NCI-H1694 (cell line): ENCODE measurements around the gene MYPOP.
A peak's percentile ranks its signal among the peaks of the same experiment; 100 is the strongest.
"Not testable (repeated sequence)": the region's sequence is repeated elsewhere in the genome, so short reads cannot be mapped to it uniquely, and the experiment has no call there.

Experiments used
- DNase-seq: peaks from one replicate; lab custom pipeline; 2025; lab: John Stamatoyannopoulos, UW

Gene MYPOP

DNA sequence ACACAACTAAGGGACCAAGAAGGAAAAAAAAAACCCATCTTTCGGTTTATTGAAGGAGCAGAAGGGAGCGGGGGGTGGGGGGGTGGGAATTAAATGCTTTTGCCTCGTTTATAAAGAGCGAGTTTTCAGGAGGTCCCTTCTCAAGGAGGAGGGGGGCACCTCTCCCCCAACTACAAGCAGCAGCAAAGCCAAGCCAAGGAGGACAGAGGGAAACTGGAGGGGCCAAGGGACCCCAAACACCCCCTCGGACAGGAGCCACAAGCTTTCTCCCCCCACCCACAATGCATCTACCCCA, 18.9 kb downstream of the MYPOP start:
- no peak for DNase-seq

DNA sequence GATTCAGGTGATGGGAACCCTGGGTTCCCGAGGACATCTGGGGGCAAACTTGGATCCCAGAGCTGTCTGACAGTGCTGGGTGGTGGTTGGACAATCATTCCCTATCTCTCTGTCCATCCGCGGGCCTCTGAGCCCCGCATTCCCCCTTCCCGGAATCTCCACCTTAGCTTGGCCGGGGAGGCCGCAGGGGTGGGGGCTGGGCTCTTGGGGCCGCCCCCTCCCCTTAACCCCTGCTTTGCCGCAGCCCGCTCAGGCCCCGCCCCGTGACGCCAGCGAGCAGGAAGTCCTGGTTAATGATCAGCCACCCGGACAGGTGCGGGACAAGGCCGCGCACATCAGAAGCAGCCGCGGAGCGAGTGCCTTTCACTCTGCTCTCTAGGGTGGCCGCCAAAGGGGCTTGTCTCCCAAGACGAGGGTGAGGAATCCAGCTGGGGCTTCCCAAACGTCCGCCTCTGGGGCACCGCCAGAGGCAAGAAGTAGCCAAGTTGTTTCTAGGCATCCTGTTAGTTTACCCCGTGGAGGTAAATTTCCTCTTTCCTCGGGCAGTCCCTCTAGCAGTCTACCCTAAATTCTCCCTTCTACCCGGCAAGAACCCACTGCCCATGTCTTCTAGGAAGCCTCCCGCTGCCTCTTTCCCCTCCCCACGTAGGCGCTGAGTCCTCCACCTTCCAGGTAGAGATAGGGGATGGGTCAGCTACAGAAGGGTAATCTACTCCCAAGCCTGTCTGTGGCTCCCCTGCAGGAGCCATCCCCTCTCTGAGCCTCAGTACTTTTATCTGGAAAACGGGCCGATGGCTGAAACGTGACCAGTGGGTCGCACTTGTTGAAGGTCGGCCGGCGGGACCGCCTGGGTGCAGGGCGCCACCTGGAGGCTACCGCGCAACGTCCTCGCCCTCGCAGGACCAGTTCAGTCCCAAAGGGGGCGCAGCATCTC, 19.5 kb downstream of the MYPOP start:
- peak; percentile 67 for DNase-seq

DNA sequence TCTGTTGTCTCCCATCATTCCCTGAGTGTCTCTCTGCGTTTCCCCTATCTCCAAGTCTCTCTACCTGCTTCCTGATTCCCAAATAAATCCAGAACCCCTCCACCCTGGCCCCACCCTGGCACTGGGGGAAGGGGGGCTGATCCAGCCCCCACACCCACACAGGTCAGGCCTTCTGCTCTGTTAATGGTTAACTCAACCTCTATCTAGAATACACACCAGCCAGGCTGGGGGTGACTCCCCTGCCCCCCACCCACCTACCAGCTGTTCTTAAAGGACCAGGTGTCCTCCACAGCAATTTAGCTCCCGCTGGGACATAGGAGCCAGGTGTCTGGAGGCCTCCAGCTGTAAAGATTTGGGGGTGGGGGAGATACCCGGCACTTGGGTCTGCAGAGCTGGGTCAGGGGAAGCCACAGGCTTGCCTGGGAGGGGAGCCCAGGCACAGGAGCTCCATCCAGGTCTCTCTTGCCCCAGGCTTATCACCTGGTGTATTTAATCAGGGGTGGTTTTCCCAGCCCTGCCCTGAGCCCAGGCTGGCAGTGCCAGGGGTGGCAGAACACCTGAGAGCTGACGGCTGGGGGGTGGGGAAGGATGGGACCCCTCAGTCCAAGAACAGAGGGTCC, 20.4 kb downstream of the MYPOP start:
- no peak for DNase-seq

DNA sequence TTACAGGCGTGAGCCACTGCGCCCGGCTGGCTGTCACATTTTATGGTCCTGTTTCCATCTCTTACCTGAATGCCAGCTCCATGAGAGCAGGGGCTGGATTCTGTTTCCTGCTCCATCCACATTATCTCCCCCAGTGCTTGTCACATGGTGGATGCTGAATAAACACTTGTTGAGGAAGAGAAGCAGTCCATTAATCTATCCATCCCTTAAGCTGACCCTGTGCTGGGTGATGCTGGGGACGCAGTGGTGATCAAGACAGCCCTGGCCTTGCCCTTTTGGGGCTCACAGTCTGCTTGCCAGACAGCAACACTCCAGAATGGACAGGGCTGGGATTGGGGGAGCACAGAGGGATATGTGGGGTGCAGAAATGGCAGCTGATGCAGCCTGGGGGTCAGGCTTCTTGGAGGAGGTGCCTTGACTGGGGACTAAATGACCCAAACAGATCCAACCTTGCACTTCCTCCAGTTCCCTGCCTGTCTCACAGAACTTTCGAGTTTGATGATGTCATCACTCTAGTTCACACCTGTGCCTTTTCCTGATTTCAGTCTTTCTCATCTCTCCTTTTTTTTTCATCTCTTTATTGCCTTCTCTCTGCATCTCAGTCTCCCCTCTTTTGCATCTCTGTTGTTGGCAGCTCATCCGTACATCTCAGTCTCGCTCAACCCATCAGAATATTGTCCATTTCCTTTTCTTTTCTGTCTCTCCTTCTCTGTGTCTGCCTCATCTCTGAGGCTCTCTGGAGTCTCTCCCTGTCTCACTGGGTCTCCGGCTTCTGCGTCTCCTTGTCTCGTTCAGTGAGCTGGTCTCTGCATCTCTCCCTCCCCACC, 21.1 kb downstream of the MYPOP start:
- DNase-seq, result no peak

DNA sequence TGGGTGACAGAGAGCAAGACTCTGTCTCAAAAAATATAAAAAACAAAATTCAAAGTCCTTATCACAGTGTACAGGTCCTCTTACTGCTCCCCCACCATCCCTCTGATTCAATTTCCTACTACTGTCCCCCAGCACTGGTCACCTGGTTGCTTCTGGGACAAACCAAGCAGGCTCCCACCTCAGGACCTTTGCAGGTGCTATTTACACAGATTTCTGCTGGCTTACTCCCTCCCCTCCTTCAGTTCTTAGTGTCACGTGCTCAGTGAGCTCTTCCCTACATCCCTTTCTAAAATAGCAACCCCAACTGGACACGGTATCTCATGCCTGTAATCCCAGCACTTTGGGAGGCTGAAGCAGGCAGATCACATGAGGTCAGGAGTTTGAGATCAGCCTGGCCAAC, 22.4 kb downstream of the MYPOP start:
- DNase-seq, result no peak

DNA sequence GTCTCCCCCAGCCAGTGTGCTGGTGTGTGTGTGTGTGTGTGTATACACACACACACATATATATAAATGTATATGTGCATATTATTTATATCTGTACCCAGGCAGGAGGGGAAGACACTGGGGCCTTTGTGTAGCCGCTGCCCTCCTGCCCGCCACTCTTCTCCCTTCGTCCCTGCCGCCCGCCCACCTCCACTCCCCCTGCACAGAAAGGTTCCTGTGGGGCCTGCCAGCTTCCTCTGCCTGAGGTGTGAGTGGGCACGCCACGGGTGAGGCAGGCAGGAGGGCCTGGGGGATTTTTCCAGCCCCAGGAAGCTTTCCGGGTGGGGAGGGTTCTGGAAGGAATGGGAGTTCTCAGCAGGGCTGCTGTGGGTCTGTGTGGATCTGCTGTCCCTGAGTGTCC, 23.4 kb downstream of the MYPOP start:
- no peak for DNase-seq

DNA sequence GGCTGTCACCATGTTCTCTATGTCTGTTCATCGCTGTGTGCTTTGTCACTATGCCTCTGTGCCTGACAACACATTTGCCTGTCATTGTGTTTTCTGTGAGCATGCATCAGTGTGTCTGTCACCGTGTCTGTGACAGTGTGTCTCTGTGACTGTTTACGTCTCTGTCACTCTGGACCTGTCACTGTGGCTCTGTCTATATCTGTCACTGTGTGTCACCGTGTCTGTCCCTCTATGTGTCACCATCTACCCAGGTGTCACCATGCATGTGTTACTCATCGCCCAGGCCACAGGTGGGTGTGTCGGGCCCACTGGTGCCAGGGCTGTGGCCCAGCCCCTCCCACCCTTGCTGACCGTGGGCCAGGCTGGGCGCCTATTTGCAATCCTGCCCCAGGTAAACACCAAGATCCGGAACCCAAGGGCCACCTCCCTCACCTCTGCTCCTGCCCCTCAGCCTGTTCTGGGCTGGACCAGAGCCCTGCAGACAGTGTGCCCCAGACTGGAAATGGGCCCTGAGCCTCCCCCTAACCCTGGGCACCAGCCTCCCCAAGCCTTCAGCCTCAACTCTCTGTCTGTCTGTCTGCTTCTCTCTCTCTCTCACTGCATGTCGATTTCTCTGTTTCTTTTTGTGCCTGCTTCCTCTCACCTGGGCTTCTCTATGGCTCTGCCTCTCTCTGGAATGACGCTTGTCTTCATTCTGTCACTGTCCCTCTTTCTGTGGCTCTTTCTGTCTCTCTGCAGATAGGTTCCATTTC, 24.2 kb downstream of the MYPOP start:
- no peak for DNase-seq

DNA sequence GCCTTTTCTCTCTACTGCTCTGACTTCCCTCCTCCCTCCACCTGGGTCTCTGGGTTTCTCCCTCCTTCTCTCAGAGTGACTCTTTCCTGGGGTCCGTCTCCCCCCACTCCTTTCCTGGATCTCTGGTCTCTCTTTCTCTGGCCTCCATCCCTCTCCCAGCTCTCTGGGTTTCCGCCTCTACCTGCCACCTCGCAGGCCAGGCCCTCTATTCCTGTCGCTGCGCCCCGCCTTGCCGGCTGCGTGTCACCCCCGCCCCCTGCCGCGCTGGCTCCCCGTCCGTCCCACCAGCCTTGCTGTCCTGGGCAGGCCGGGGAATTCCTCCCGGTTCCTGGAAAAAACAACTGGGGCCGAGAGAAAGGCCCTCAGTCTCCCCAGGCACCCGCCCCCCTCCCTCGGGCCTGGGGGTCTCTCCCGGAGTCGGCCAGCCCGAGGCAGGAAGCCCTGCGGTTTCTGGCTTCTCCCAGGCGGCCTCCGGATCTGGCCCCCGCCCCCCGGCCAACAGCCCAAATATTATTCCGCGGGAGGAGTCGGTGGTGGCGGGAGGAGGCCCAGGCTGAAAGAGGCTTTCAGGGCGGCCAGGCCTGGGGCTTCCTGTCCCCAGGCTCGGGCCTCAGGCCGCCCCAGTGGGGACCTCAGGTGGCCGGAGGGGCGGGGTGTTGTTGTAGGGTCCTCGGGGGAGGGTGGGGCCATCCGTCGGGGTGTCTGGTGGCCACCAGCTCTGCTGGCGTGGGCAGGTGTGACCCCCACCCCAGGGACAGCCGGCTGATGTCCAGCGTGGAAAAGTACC, 25.8 kb downstream of the MYPOP start:
- DNase-seq, result no peak

DNA sequence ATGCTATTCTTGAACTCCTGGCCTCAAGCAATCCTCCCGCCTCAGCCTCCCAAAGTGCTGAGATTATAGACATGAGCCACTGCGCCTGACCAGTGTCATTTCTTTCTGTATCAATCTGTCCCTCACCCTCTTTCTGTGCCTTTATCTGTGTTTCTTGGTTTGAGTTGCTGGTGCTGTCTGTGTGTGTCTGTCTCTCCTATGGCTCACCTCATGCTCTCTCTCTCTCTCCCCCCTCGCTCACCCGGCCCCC, 26.3 kb downstream of the MYPOP start:
- no peak for DNase-seq

DNA sequence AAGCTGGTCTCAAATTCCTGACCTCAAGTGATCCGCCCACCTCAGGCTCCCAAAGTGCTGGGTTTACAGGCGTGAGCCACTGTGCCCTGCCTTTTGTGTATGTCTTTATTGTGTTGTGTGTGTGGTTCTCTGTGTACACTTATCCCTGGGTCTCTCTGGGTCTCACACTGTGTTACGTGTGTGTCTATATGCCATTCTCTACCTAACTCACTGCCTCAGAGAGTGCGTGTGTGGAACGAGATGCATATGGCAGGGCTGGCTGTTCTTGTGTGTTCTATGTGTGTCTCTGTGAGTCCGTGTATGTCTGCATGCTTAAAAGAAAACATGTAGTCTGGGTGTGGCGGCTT, 27.8 kb downstream of the MYPOP start:
- no peak for DNase-seq

DNA sequence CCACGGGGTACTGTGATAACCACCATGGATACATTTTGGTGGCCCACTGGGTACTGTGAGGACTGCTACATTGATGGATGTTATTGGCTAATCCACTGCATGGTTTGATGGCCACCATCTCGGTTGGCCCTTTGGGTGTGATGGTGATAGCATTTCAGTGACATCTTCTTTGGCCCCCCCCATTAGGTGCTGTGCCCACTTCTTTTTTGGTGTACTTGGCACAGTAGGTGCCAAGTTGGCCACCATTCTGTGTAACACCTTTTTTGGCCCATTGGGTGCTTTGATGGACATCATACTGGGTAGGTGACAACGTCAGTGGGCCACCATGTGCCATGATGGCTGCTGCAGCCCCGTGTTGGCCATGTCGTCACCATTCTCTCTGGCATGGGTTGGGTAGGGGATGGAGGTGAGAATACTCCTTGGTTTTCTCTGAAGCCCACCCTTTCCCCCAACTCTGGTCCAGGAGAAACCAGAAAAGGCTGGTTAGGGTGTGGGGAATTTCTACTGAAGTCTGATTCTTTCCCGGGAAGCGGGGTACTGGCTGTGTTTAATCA, 29.1 kb downstream of the MYPOP start:
- no peak for DNase-seq

DNA sequence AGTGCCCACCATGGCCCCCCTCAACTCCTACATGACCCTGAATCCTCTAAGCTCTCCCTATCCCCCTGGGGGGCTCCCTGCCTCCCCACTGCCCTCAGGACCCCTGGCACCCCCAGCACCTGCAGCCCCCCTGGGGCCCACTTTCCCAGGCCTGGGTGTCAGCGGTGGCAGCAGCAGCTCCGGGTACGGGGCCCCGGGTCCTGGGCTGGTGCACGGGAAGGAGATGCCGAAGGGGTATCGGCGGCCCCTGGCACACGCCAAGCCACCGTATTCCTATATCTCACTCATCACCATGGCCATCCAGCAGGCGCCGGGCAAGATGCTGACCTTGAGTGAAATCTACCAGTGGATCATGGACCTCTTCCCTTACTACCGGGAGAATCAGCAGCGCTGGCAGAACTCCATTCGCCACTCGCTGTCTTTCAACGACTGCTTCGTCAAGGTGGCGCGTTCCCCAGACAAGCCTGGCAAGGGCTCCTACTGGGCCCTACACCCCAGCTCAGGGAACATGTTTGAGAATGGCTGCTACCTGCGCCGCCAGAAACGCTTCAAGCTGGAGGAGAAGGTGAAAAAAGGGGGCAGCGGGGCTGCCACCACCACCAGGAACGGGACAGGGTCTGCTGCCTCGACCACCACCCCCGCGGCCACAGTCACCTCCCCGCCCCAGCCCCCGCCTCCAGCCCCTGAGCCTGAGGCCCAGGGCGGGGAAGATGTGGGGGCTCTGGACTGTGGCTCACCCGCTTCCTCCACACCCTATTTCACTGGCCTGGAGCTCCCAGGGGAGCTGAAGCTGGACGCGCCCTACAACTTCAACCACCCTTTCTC, 30.1 kb downstream of the MYPOP start:
- no peak for DNase-seq

DNA sequence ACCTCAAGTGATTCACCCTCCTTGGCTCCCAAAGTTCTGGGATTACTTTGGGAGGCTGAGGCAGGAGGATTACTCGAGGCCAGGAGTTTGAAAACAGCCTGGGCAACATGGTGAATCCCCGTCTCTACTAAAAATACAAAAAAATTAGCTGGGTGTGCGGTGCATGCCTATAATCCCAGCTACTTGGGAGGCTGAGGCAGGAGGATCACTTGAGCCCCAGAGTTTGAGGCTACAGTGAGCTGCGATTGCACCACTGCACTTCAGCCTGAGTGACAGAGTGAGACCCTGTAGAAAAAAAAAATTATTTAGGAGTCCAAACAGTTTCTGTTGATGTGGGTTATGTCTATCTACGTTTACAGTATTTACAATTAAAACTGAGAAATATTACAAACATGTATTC, 31.6 kb downstream of the MYPOP start:
- no peak for DNase-seq

DNA sequence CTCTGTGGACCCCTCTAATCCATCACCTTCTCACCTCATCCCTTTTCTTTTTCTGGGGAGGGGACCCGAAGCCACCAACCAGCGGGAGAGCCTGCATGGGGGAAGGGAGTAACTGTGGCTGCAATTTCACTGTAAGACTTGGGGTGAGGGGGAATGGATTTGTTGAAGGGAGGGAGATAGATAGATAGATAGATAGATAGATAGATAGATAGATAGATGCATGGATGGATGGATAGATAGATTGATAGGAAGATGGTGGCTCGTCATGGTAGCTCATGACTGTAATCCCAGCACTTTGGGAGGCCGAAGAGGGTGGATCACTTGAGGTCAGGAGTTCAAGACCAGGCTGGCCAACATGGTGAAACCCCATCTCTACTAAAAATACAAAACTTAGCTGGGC, 35.2 kb downstream of the MYPOP start:
- not testable (repeated sequence) for DNase-seq

DNA sequence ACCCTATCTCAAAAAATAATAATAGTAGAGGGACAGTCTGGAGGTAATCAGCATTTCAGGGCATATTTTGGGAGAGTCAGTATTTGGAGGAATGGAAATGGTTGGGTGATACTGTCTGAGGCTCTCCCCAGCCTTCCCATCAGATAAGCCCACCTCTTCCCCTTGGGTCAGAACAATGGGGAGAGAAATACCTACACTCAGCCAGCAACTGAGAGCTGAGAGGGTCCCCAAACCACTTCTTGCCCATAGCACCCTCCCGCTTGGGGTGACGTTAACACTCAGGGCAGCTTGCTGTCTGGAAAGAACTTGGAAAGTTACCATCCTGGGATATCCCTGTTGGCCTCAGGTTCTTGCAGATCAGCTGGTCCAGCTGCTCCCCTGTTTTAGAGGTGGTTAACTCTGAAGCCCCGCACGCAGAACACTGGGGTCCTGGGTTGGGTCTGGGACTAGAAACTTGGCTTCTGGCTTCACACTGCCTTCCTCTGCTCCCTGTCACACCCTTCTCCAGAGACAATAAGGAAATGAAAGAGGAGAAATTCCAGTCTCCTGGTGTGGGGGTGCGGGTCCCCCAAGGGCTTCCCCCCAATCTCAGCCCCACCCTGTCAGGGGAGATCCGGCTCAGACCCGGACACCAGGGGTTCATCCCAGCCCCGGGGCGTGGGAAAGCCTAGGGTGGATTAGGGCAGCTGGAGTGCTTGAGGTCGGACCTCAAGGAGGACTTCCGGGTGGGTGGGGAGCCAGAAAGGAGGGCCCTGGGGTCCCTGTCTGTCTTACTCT, 35.8 kb downstream of the MYPOP start:
- no peak for DNase-seq

DNA sequence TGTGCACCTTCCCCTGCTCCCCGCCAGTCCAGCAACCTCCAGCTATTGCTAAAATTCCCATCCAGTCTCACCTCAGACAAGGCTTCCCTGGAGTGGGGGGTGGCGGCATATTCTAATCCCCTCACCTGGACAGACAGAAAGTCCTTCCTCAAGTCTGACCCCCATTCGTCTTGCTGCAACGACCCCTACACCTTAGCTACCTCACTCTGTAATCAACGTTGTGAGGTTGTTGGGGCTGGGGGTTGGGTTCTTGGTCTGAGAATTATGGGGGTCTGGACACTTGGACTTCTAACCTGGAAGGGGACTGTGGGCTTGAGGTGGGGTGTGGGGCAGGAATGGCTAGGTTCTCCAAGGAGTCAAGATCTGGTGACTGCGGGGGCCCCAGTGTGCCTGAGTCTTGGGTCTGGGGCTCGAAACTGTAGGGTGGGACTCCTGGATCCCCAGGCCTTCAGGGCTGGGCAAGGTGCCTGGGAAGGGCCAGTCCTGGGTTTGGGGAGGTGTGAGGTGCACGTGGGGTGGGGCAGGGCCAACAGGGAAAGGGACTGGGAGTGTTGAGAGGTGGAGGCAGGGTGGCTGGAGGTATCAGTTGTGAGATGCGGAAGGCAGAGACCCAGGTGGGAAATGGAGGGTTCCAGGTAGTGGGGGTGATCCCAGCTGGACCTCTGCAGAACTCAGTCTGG, 37.0 kb downstream of the MYPOP start:
- no peak for DNase-seq

DNA sequence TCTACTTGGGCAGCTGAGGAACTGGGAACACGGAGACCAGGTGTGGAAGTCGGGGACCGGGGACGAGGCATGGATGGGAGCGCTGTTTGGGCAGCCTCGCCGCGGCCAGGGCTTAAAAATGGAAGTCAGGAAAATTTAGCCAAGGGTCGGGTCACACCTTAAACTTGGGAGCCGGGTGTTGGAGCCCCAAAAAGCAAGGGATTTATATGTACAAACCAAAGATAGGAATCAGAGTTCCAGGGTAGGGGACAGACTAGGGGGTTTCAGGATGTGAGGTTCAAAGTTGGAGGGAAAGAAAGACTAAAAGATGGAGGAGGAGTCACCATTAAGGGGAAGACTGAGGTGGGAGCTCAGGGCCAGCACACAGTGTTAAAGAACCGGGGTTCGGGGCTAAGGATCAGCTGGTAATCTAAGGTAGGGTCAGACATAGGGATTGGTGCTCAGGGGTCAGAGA, 37.8 kb downstream of the MYPOP start:
- no peak for DNase-seq

DNA sequence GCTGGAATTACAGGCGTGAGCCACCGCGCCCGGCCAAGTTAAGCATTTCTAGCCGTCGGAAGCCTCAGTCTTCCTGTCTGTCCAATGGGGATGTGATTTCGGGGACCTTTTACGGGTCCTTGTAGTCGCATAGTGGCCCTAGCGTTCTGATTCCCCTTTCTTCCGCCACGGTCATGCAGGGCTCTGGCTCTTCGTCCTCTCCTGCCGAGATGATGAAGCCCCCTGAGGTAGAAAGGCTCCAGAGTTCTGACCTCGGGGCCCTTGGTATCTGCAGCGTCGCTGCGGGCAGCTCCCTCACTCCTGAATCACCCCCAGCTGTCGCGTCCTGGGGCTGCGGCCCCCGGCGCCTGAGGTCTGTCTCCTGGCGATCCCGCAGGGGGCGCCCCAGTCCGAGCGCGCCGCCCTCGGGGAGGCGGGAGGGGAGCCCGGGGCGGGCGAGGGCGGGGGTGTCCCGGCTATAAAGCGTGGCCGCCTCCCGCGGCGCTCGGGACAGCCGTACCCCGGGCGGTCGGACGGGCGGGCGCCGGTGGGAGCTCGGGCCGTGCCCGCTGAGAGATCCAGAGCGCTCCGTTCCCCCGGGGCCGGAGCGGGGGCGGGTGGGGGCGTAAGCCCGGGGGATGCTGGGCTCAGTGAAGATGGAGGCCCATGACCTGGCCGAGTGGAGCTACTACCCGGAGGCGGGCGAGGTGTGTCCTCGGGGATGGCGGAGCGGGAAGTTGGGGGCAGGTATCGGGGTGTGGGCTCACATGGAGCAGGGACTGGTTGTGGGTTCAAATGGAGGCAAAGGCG, 38.4 kb downstream of the MYPOP start, which contains the start of gene FOXA3:
TSS of gene FOXA3 (plus strand) at position 487 of the 789 bp plus-strand sequence. CDS start at position 618, 131 bp downstream.
- no peak for DNase-seq
